Lower leg skin (tissue), 4 donors: ENCODE data around the gene LOXL4. TPM values are rescaled to one million over a fixed set of nuclear protein-coding genes. Genes with fewer than 3 reads are reported as not detected.
A peak's percentile ranks its signal among the peaks of the same experiment; 100 is the strongest.

Experiments used
- DNase-seq, 2 donors: peaks; one replicate each; pipeline ENCODE4 v3.0.0-alpha.2; 2019; ENCODE audit warnings: low spot score in 2 of 2
- H3K4me3 ChIP-seq: fragments of 200-600 bp; sonication (generic); 2 replicates; pipeline ENCODE4 v1.5.1; 2017; ENCODE audit warnings: mild to moderate bottlenecking, low read depth; ENCODE audit not compliant: poor library complexity, severe bottlenecking
- CTCF ChIP-seq, 3 donors: fragments of 450-650 bp; IDR thresholded peaks; one replicate each; pipeline ENCODE4 v1.5.1; 2016; ENCODE audit warnings: antibody characterized with exemption in 3 of 3, mild to moderate bottlenecking in 3 of 3, moderate library complexity in 2 of 3
- POLR2A ChIP-seq, 2 donors: fragments of 450-650 bp; IDR thresholded peaks; one replicate each; pipeline ENCODE4 v1.6.1; 2016 to 2017; ENCODE audit warnings: antibody characterized with exemption in 2 of 2, mild to moderate bottlenecking in 1 of 2, moderate library complexity in 1 of 2
- WGBS, 2 donors: methylation state at CpG; one replicate each; pipeline ENCODE4 v1.1.5; 2018; 5-methylcytosine and 5-hydroxymethylcytosine counted together
- intact Hi-C: fragments of 100-400 bp; cut with DNase I; formaldehyde crosslinking; loops from one replicate; pipeline ENCODE4 v1.15.0; 2023; ENCODE audit warnings: low total_unique reads
- total RNA-seq, 4 donors: library from RNA; depleted of rRNA; stranded (reverse); fragments of >200 nt; gene quantifications; one replicate each; pipeline ENCODE4 v1.1.0, GENCODE V29; 2016

Gene LOXL4
- total RNA-seq, 4 donors from 2014 or later, result 1.7 to 4.0 (median 2.3) TPM

DNA sequence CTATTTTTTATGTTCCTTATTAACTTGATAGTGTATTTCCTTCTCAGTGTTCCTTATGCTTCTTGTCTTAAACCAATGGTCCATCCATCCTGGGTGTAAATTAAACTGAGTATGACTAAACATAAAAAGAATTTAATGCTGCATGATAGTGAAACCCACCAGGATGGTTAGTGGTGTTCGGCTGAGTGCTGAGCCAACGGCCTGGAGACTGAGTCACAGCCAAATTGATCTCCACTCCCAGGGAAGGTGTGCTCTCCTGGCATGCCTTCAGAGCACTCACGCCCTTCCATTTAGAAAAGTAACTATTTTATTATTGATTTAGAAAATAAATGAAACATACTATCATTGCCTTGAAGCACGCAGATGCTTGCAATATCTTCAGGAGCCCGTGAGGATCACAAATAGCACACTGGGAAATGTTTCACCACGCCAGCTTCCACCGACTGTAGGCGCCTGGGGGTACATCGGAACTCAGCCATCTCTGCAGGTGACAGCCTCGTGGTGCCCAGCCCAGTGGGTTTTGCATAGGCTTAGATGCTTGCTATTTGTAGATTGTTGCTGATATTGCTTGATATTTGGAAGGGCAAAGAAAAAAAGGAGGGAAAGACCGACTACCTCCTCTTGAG lies 40.0 kb upstream of the LOXL4 start:
- intact Hi-C loops, result no loop called here
- DNase-seq, result no peak
- no peak for TF ChIP-seq POLR2A (IDR thresholded peaks at IDR 0.05)
- TF ChIP-seq CTCF (IDR thresholded peaks at IDR 0.05), result no peak
- 54 to 66% methylated on average over 11 of the region's 11 CpGs for WGBS, 2 donors
- H3K4me3 ChIP-seq, result no peak overlapping the region

- intact Hi-C loops, result no loop called here
- no peak for DNase-seq
- 85 to 89% methylated on average over 4 of the region's 4 CpGs for WGBS, 2 donors
- H3K4me3 ChIP-seq, result no peak overlapping the region
- no peak for TF ChIP-seq CTCF (IDR thresholded peaks at IDR 0.05)
- no peak for TF ChIP-seq POLR2A (IDR thresholded peaks at IDR 0.05)
Measured at GRCh38 chr10:98306501-98306900, 38.5 kb upstream of the LOXL4 start.

DNA sequence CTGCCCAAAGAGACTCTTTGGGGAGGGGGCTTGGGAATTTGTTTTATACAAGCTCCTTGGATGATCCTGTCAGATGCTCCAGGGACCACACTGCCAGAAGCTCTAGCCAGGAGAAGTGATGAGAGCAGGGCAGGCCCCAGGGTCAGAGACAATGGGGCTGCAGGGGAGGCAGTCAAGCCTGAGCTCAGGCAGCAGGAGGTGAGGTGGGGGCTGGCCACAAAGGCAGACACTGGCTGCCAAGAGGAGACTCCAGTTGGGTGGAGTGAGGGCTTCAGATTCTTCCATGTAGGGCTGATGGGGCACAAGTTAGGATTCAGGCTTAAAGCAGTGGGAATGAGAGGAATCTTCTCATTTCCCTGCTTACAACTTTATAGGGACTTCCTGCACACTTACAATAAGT lies 35.6 kb upstream of the LOXL4 start:
- TF ChIP-seq POLR2A (IDR thresholded peaks at IDR 0.05) (no peak), CTCF (IDR thresholded peaks at IDR 0.05) (no peak)
- intact Hi-C loops, result no loop called here
- no peak overlapping the region for H3K4me3 ChIP-seq
- DNase-seq, result peak in 1 of 2 donors; percentile 67

DNA sequence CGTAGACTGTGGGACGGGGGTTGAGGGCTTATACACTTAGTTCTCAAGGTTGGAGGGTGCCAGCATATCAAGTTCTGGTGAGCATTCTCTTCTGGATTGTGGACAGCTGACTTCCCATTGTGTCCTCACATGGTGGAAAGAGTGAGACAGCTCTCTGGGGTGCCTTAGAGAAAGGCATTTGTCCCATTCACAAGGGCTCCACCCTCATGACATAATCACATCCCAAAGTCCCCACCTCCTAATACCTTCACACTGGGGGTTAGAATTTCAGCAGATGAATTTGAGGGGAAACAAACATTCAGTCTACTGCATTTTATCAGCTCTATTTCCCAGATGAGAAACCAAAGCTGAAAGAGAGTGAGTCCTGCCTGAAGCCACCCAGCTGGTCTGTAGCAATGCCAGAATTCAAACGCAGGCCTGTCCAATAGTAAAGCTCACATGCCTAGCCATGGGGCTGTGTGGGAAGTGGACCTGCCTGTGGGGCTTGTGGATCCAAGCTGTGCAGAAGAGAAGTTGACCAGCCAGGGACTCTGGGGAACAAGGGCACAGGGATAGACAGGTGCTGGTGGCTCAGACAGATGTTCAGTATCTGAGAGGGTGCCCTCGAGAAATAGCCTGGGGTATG lies 34.9 kb upstream of the LOXL4 start:
- WGBS, 2 donors, result 73 to 74% methylated on average over 4 of the region's 4 CpGs
- peak in 1 of 2 donors; percentile 68 for DNase-seq
- intact Hi-C loops, result no loop called here
- TF ChIP-seq POLR2A (IDR thresholded peaks at IDR 0.05), result no peak
- no peak for TF ChIP-seq CTCF (IDR thresholded peaks at IDR 0.05)
- no peak overlapping the region for H3K4me3 ChIP-seq

DNA sequence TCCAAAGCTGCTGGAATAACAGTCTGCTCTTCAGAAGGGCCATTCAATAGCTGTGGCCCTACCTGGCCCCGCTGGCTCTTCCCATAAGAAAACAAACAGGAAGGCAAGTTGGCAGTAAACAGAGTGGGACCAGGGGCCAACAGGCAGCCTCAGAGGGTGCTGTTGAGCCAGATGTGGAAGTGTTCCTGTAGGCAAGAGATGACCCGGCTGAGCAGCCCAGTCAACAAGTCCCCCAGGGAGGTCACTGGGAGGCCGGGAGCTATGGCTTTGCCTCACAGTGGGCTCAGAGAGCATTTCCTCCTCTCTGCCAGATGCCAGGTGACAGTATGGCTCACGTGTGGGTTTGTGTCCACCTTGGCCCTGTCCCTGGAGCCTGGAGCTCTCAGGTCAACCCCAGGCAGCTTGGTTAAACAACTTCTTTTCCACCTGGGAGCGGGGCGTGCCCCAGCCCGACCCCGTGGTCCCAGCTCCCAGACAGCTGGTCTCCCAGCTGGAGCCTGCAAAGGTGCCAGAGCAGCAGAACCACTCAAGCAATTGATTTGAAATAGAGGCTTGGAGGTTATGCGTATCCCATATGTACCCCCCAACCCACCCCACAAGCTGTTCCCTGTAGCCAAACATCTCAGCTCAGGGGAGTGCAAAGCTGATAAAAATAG lies 33.8 kb upstream of the LOXL4 start:
- no peak overlapping the region for H3K4me3 ChIP-seq
- TF ChIP-seq POLR2A (IDR thresholded peaks at IDR 0.05) (no peak), CTCF (IDR thresholded peaks at IDR 0.05) (no peak)
- WGBS, 2 donors, result 78 to 81% methylated on average over 9 of the region's 9 CpGs
- DNase-seq, result peak in 1 of 2 donors; percentile 73
- intact Hi-C loops, result no loop called here
